Measurements from ENCODE around the gene TSHR. TPM values are rescaled to one million over a fixed set of nuclear protein-coding genes. Genes with fewer than 3 reads are reported as not detected.
"Not testable (repeated sequence)": the region's sequence is repeated elsewhere in the genome, so short reads cannot be mapped to it uniquely, and the experiment has no call there.

TSHR gene
- total RNA-seq, 2 donors from 2014 or later, result 0.63 TPM; not detected in 1

- no peak for TF ChIP-seq CTCF (IDR thresholded peaks at IDR 0.05)
- no peak overlapping the region for H3K27ac ChIP-seq
- ATAC-seq (ENCODE audit: insufficient number of reproducible peaks, low FRiP score, low read depth) (no peak), DNase-seq (ENCODE audit: low spot score) (no peak)
- no peak overlapping the region for H3K4me3 ChIP-seq
- peaks cover 0 to 7% of the 10 kb centered on the region in 2 donors for H3K4me1 ChIP-seq (ENCODE audit: control insufficient read depth in 1 of 2, low read depth in 2 of 2)
- H3K36me3 ChIP-seq, result no peaks in the 10 kb centered on the region
- no peaks in the 10 kb centered on the region for H3K9me3 ChIP-seq
- no peaks in the 10 kb centered on the region for H3K27me3 ChIP-seq (replicated peaks; ENCODE audit: insufficient read depth)
These were observed 157.8 kb downstream of the TSHR start for GRCh38 chr14:81113176-81113575.

GRCh38 chr14:81113945-81114820 lies 158.8 kb downstream of the TSHR start:
- not testable (repeated sequence) for H3K9me3 ChIP-seq; DNase-seq (ENCODE audit: low spot score)

GRCh38 chr14:81120501-81120900 lies 165.1 kb downstream of the TSHR start:
- Histone ChIP-seq H3K27me3 (replicated peaks; ENCODE audit: insufficient read depth) (no peaks in the 10 kb centered on the region), H3K4me3 (no peak overlapping the region), H3K27ac (peak overlapping the region in 1 of 2 donors; percentile 23), H3K4me1 (ENCODE audit: control insufficient read depth in 1 of 2, low read depth in 2 of 2) (no peaks in the 10 kb centered on the region), H3K9me3 (no peaks in the 10 kb centered on the region), H3K36me3 (no peaks in the 10 kb centered on the region)
- no peak for ATAC-seq (ENCODE audit: insufficient number of reproducible peaks, low FRiP score, low read depth)
- no peak for DNase-seq (ENCODE audit: low spot score)
- no peak for TF ChIP-seq CTCF (IDR thresholded peaks at IDR 0.05)

More at GRCh38 chr14:81113945-81114820, 158.8 kb downstream of the TSHR start:
- not testable (repeated sequence) for H3K27me3 ChIP-seq (replicated peaks; ENCODE audit: insufficient read depth); ATAC-seq (ENCODE audit: insufficient number of reproducible peaks, low FRiP score, low read depth); H3K4me3 ChIP-seq; H3K36me3 ChIP-seq; H3K27ac ChIP-seq; H3K4me1 ChIP-seq (ENCODE audit: control insufficient read depth in 1 of 2, low read depth in 2 of 2)

GRCh38 chr14:81122326-81122725 lies 166.9 kb downstream of the TSHR start:
- H3K9me3 ChIP-seq, result no peaks in the 10 kb centered on the region
- no peaks in the 10 kb centered on the region for H3K27me3 ChIP-seq (replicated peaks; ENCODE audit: insufficient read depth)
- H3K4me1 ChIP-seq (ENCODE audit: control insufficient read depth in 1 of 2, low read depth in 2 of 2), result no peaks in the 10 kb centered on the region
- DNase-seq (ENCODE audit: low spot score) (no peak), ATAC-seq (ENCODE audit: insufficient number of reproducible peaks, low FRiP score, low read depth) (no peak)
- H3K36me3 ChIP-seq, result no peaks in the 10 kb centered on the region
- TF ChIP-seq CTCF (IDR thresholded peaks at IDR 0.05), result no peak
- H3K27ac ChIP-seq, result no peak overlapping the region
- H3K4me3 ChIP-seq, result no peak overlapping the region

- Histone ChIP-seq H3K36me3 (no peaks in the 10 kb centered on the region), H3K9me3 (no peaks in the 10 kb centered on the region), H3K4me1 (ENCODE audit: control insufficient read depth in 1 of 2, low read depth in 2 of 2) (no peaks in the 10 kb centered on the region), H3K27me3 (replicated peaks; ENCODE audit: insufficient read depth) (no peaks in the 10 kb centered on the region), H3K4me3 (no peak overlapping the region), H3K27ac (no peak overlapping the region)
- DNase-seq (ENCODE audit: low spot score) (no peak), ATAC-seq (ENCODE audit: insufficient number of reproducible peaks, low FRiP score, low read depth) (no peak)
- TF ChIP-seq CTCF (IDR thresholded peaks at IDR 0.05), result no peak
These were observed 168.4 kb downstream of the TSHR start for GRCh38 chr14:81123811-81124210.

Data from thoracic aorta (tissue), 2 donors.